SK-N-SH treated with all-trans-retinoic acid at 6 μM for 48 hours (cell line): ENCODE measurements around the gene TNFRSF12A.

ENCODE experiments used
- ATAC-seq: fragments of 200-7000 bp; cut with Tn5 transposase; 3 replicates; pipeline ENCODE4 v1.9.1; 2020; ENCODE audit warnings: mild to moderate bottlenecking, moderate library complexity
- ARNTL ChIP-seq: fragments of 450-650 bp; formaldehyde crosslinking; IDR thresholded peaks from 2 replicates; pipeline ENCODE4 v1.5.0; 2020; ENCODE audit warnings: low read depth, mild to moderate bottlenecking, moderate library complexity, borderline replicate concordance
- CSDC2 ChIP-seq: fragments of 250-450 bp; sonication (Bioruptor Pico); IDR thresholded peaks from 2 replicates; pipeline ENCODE4 v1.5.0; 2020; ENCODE audit warnings: mild to moderate bottlenecking, moderate library complexity
- CSRNP3 ChIP-seq: fragments of 250-450 bp; sonication (Bioruptor Pico); IDR thresholded peaks from 2 replicates; pipeline ENCODE4 v1.5.1; 2021; ENCODE audit warnings: mild to moderate bottlenecking, moderate library complexity
- GLIS3 ChIP-seq: fragments of 250-450 bp; sonication (Bioruptor Pico); IDR thresholded peaks from 2 replicates; pipeline ENCODE4 v1.5.0; 2020; ENCODE audit warnings: mild to moderate bottlenecking, moderate library complexity
- OSR1 ChIP-seq: fragments of 250-450 bp; sonication (Bioruptor Pico); IDR thresholded peaks from 2 replicates; pipeline ENCODE4 v1.8.0; 2022; ENCODE audit warnings: moderate library complexity, mild to moderate bottlenecking, inconsistent platforms
- PPARA ChIP-seq: fragments of 250-450 bp; sonication (Bioruptor Pico); IDR thresholded peaks from 2 replicates; pipeline ENCODE4 v1.5.0; 2020; ENCODE audit warnings: mild to moderate bottlenecking, borderline replicate concordance
- RARB ChIP-seq: fragments of 250-450 bp; sonication (Bioruptor Pico); IDR thresholded peaks from 2 replicates; pipeline ENCODE4 v1.8.0; 2021; ENCODE audit warnings: mild to moderate bottlenecking, moderate library complexity
- SNAI2 ChIP-seq: fragments of 250-450 bp; sonication (Bioruptor Pico); IDR thresholded peaks from 2 replicates; pipeline ENCODE4 v1.5.0; 2020; ENCODE audit warnings: mild to moderate bottlenecking, moderate library complexity
- TCF4 ChIP-seq: fragments of 250-450 bp; sonication (Bioruptor Pico); IDR thresholded peaks from 2 replicates; pipeline ENCODE4 v1.8.0; 2021; ENCODE audit warnings: mild to moderate bottlenecking, moderate library complexity, borderline replicate concordance
- TOX ChIP-seq: fragments of 250-450 bp; sonication (Bioruptor Pico); IDR thresholded peaks from 2 replicates; pipeline ENCODE4 v1.8.0; 2021; ENCODE audit warnings: mild to moderate bottlenecking, moderate library complexity, borderline replicate concordance
- ZC3H10 ChIP-seq: fragments of 250-450 bp; sonication (Bioruptor Pico); IDR thresholded peaks from 2 replicates; pipeline ENCODE4 v1.5.1; 2021; ENCODE audit warnings: mild to moderate bottlenecking, moderate library complexity
- ZFP3 ChIP-seq: fragments of 250-450 bp; sonication (Bioruptor Pico); IDR thresholded peaks from 2 replicates; pipeline ENCODE4 v1.5.0; 2020; ENCODE audit warnings: mild to moderate bottlenecking, moderate library complexity
- ZNF565 ChIP-seq: fragments of 450-650 bp; formaldehyde crosslinking; conservative IDR thresholded peaks from 2 replicates; pipeline ENCODE4 v1.5.0; 2020; ENCODE audit warnings: low read depth, mild to moderate bottlenecking, moderate library complexity
- ZNF70 ChIP-seq: fragments of 450-650 bp; formaldehyde crosslinking; IDR thresholded peaks from 2 replicates; pipeline ENCODE4 v1.5.0; 2020; ENCODE audit warnings: mild to moderate bottlenecking, moderate library complexity
- ZNF8 ChIP-seq: fragments of 450-650 bp; formaldehyde crosslinking; IDR thresholded peaks from 2 replicates; pipeline ENCODE4 v1.5.0; 2020; ENCODE audit warnings: mild to moderate bottlenecking, moderate library complexity
- TF ChIP-seq, protein P1 (sequence below): fragments of 250-450 bp; sonication (Bioruptor Pico); IDR thresholded peaks from 2 replicates; pipeline ENCODE4 v1.8.0; 2020; ENCODE audit warnings: mild to moderate bottlenecking, moderate library complexity, borderline replicate concordance
- TF ChIP-seq, protein P2 (sequence below): fragments of 250-450 bp; sonication (Bioruptor Pico); IDR thresholded peaks from 2 replicates; pipeline ENCODE4 v1.5.0; 2020; ENCODE audit warnings: mild to moderate bottlenecking, moderate library complexity

TNFRSF12A gene

GRCh38 chr16:2991566-2992261, 28.5 kb upstream of the TNFRSF12A start:
- TF ChIP-seq PPARA (CRISPR knock-in tag) (no peak), ZFP3 (CRISPR knock-in tag) (no peak), SNAI2 (CRISPR knock-in tag) (no peak), TCF4 (CRISPR knock-in tag) (no peak), TOX (CRISPR knock-in tag) (no peak), ZNF565 (CRISPR knock-in tag) (no peak), ZNF8 (CRISPR knock-in tag) (no peak), ARNTL (CRISPR knock-in tag) (no peak), ZC3H10 (CRISPR knock-in tag) (no peak), GLIS3 (CRISPR knock-in tag) (no peak), OSR1 (CRISPR knock-in tag) (no peak), CSDC2 (CRISPR knock-in tag) (no peak)
- TF ChIP-seq, protein P1, sequence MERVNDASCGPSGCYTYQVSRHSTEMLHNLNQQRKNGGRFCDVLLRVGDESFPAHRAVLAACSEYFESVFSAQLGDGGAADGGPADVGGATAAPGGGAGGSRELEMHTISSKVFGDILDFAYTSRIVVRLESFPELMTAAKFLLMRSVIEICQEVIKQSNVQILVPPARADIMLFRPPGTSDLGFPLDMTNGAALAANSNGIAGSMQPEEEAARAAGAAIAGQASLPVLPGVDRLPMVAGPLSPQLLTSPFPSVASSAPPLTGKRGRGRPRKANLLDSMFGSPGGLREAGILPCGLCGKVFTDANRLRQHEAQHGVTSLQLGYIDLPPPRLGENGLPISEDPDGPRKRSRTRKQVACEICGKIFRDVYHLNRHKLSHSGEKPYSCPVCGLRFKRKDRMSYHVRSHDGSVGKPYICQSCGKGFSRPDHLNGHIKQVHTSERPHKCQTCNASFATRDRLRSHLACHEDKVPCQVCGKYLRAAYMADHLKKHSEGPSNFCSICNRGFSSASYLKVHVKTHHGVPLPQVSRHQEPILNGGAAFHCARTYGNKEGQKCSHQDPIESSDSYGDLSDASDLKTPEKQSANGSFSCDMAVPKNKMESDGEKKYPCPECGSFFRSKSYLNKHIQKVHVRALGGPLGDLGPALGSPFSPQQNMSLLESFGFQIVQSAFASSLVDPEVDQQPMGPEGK: no peak
- TF ChIP-seq, protein P2, sequence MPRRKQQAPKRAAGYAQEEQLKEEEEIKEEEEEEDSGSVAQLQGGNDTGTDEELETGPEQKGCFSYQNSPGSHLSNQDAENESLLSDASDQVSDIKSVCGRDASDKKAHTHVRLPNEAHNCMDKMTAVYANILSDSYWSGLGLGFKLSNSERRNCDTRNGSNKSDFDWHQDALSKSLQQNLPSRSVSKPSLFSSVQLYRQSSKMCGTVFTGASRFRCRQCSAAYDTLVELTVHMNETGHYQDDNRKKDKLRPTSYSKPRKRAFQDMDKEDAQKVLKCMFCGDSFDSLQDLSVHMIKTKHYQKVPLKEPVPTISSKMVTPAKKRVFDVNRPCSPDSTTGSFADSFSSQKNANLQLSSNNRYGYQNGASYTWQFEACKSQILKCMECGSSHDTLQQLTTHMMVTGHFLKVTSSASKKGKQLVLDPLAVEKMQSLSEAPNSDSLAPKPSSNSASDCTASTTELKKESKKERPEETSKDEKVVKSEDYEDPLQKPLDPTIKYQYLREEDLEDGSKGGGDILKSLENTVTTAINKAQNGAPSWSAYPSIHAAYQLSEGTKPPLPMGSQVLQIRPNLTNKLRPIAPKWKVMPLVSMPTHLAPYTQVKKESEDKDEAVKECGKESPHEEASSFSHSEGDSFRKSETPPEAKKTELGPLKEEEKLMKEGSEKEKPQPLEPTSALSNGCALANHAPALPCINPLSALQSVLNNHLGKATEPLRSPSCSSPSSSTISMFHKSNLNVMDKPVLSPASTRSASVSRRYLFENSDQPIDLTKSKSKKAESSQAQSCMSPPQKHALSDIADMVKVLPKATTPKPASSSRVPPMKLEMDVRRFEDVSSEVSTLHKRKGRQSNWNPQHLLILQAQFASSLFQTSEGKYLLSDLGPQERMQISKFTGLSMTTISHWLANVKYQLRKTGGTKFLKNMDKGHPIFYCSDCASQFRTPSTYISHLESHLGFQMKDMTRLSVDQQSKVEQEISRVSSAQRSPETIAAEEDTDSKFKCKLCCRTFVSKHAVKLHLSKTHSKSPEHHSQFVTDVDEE (CRISPR knock-in tag): no peak
- no peak for ATAC-seq

GRCh38 chr16:2992383-2993081, 27.6 kb upstream of the TNFRSF12A start:
- no peak for ATAC-seq
- TF ChIP-seq ZNF8 (CRISPR knock-in tag): no peak
- no peak for TF ChIP-seq ZNF565 (CRISPR knock-in tag)
- no peak for TF ChIP-seq RARB (CRISPR knock-in tag)

- TF ChIP-seq ZFP3 (CRISPR knock-in tag) (no peak), TCF4 (CRISPR knock-in tag) (no peak), PPARA (CRISPR knock-in tag) (no peak), ZNF70 (no peak), RARB (CRISPR knock-in tag) (no peak)
- TF ChIP-seq, protein P1: no peak
- TF ChIP-seq, protein P2 (CRISPR knock-in tag): no peak
- TF ChIP-seq, all 23 proteins: peak for 0
These were observed 23.9 kb upstream of the TNFRSF12A start for GRCh38 chr16:2996298-2996697.

GRCh38 chr16:2999929-3000328, 20.2 kb upstream of the TNFRSF12A start:
- ATAC-seq: no peak
- no peak for TF ChIP-seq TCF4 (CRISPR knock-in tag)
- TF ChIP-seq OSR1 (CRISPR knock-in tag): no peak
- TF ChIP-seq, protein P2 (CRISPR knock-in tag): no peak
- no peak for TF ChIP-seq ZNF565 (CRISPR knock-in tag)
- TF ChIP-seq ZFP3 (CRISPR knock-in tag): no peak
- TF ChIP-seq CSRNP3: no peak

More at GRCh38 chr16:2996298-2996697, 23.9 kb upstream of the TNFRSF12A start:
- no peak for ATAC-seq
